CD4-positive, alpha-beta T cell treated with Interleukin-21 for 1 hour (primary cell): Measurements from ENCODE around the gene FKBP10.
A peak's percentile ranks its signal among the peaks of the same experiment; 100 is the strongest.

Source experiments
- DNase-seq: peaks from one replicate; pipeline ENCODE4 v3.0.0-alpha.2; 2020

The FKBP10 gene

DNA sequence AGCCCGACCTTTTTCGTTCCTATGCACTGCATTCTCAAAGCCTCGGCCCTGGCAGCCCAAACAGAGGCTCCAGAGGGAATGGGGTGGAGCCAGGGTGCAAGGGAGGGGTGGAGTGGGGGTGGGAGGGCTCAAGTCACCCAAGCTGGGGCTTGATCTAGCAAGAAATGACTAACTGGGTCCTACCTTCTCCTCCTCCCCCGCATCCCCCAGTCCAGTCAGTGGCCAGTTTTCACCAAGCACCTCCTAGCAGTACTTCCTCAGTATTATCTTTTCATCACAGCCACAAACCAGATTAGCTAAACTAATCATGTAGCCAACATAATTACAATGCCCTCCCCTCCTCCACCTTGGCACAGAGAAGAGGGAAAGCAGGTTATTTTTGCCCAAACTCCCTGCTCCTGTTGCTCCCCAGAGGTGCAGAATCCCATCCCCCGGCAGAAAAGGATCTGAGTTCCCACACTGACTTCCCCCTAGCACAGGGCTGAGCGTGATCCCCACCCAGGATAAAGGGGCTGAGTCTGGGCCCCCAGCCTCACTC lies 28.5 kb upstream of the FKBP10 start:
- no peak for DNase-seq

DNA sequence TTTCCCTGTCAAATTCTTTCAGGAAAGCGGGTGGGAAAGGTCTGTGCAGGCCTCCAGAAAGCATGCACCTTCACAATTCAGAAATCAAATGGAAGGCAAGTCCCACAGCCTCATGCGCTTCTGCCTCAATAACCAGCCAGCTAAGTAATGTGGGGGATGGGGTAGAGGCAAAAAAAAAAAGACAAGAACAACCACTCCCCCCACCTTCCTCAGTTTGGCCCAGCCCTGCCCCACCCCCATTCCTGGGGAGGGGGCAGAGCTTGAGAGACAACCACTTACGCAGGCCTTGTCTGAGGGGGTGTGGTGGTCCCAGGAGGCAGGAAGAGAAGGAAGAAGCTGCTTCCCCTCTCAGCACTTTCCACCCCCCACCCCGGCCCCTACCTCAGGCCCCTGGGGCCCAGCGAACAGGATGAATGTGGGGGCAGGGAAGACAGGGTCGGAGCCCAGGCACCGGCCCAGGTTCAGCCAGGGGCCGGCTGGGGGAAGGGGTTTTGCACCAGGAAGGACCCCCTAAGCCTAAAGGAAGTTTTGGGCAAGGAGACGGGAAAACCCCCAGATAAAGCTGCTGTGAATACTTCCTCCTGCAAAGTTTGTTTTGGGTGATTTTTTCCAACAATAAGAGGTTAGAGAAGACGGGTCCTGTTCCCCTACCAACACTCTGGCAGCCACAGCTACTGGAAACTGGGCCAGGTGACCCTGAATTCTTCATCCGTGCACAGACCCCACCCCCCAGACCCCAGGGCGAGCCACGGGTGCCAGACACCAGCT lies 27.5 kb upstream of the FKBP10 start:
- DNase-seq: no peak

DNA sequence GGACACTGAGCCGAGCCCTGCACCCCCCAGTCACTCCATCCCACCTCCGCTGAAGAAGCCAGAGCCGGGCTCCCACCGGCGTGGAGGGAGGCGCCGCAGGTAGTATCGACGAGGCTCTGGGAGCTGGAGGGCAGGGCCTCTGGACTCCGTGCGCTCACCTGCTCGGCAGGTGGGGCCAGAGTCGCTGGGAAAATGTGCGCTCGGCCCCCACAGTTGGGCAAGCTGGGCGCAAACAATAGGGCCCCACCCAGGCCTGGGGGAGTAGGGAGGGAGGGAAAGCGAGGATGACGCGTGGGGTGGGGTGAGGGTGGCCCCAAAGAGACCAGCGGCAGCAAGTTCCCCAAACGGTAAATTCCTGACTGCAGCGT lies 27.0 kb upstream of the FKBP10 start:
- no peak for DNase-seq

DNA sequence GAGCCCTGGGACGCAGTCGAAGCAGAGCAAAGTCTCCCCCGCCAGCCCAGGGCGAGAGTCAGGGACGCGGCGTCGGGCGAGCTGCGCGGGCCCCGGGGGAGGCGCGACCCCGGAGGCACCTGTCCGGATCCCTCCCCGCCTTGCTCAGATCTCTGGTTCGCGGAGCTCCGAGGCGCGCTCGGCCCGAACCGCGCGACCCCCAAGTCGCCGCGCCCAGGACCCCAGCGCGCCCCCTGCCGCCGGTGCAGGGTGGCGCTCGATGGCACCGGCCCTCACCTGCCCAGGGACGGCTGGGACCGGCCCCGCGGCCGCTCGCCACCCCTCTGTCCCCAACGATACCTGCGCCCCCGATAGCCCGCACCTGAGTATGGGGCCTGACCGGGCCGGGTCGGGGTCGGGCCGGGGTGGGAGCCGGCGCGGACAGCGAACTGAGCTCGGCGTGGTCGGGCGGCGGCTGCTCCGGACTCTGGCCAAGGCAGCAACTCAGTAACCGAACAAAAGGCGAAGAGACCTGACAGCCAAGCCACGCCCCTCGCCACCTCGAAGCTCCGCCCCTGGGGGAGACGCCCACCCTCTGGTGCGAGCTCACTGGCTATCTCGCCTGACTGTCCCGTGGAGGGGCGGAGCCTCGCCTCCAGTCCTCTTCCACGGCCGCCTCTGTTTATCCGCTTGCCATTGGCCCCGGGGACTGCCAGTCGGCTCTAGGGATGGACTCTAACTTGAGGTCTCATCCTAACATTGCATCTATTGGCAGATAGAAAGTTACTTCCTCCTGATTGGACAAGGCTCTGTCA lies 26.4 kb upstream of the FKBP10 start, which contains the start of gene JUP:
Gene JUP, minus strand, starts transcription at position 485 of the 794 bp plus-strand sequence. CDS start 14,857 bp downstream, outside the sequence.
- peak; percentile 91 for DNase-seq

DNA sequence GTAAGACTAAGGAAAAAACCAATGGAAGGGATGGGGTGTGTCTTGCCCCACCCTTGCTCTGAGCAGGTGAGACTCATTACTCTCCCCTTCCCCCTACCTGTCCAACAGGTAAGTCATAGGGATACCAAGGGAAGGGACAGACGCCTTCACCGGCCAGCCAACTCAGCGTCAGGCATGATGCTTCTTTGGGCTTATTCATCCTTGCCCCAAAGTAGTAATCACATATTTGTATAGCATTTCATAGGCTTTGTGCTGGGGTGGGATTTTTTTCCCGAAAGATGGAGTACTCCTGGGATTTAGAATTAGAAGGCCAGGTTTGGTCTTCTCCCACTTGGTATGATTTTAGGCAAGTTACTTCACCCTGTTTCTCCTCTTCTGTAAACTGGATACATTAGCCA lies 25.8 kb upstream of the FKBP10 start:
- no peak for DNase-seq

DNA sequence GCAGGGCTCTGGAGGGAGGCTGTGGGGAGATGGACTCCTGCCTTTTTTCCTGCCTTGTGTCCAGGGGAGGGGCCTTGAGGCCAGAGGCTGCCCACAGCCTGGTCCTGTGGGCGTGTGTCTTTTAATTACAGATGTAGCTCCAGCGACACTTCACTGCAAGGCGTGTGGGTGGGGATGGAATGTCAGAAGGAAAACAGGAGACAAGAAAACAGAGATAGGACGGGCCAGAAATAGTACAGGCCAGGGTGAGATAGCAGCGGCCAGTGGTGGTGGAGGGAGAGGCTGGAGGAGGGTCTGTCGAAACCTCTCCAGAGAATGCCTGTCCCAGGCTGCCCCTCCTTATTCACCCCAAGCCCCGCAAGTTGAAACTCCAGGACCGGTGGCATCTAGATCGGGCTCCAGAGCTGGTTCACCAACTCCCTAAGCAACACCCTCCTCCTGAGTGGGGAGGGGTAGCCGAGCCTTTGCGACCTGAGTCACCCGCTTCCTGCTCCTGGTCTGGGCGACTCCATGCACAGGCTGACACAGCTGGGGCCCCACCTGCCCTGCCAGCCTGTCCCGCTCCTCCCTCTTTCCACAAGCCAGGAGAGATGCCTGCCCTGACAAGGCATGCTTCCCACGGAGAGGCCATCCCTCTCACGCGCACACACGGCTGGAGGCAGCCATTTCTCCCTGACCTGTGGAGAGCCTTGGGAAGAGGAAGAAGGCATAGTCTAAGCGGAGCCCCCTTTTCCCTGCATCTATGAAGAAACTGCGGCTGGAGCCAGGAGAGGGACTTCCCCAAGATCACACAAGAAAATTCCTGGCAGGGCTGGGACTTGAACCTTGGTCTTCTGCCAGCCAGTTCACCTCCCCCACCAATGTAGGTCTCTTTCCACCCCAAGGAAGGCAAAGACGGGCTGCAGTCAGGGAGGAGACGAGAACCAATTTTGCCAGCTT lies 19.7 kb upstream of the FKBP10 start:
- no peak for DNase-seq

DNA sequence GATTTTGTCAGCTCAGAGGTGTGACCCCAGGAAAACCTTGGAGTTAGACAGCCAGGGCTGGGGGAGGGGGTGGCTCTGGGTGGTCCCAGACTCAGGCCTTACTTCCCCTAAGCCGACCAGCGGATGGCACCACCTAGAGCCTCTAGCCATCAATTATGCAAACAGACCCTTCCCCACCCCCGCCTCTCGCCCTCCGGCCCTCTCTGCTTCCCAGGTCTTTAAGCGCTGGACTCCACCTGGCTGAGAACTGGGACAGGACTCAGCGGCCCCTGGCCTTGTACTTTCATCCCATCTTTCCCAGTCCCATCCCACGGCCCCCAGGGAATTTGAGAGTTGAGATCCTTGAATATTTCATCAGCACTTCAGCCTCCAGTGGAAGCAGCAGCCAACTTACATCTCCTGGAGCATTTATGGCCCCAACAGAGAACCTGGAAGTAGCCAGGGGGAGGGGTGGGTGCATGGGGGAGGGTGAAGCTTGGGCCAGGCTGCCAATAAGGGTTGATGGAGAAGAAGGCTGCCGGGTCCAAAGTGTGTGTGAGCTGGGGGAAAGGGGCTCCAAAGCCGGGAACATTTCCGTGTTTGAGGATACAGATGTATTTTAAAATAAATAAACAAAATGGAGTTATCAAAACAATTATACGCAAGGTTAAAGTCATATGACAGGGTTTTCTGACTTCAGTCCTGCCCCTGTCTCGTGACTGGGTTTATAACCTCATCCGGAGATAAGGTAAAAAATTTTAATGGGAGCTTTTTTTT lies 18.8 kb upstream of the FKBP10 start:
- DNase-seq: no peak

DNA sequence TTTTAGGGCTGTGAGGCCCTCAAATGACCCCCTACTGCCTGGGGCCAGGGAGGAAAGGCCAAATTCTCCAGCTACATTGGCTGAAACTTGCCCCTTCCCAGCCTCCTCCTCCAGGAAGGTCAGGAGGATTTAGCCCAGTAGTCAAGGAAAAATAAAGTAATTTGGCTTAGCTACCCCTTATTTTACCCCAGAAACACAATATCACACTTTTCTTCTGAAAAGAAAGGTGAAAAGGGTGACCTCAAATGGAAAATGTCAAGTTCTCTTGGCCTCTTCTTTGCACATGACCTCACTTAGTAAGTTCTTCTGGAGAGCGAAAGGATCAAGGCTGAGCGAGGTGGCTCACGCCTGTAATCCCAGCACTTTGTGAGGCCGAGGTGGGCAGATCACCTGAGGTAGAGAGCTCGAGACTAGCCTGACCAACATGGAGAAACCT lies 18.2 kb upstream of the FKBP10 start:
- no peak for DNase-seq

DNA sequence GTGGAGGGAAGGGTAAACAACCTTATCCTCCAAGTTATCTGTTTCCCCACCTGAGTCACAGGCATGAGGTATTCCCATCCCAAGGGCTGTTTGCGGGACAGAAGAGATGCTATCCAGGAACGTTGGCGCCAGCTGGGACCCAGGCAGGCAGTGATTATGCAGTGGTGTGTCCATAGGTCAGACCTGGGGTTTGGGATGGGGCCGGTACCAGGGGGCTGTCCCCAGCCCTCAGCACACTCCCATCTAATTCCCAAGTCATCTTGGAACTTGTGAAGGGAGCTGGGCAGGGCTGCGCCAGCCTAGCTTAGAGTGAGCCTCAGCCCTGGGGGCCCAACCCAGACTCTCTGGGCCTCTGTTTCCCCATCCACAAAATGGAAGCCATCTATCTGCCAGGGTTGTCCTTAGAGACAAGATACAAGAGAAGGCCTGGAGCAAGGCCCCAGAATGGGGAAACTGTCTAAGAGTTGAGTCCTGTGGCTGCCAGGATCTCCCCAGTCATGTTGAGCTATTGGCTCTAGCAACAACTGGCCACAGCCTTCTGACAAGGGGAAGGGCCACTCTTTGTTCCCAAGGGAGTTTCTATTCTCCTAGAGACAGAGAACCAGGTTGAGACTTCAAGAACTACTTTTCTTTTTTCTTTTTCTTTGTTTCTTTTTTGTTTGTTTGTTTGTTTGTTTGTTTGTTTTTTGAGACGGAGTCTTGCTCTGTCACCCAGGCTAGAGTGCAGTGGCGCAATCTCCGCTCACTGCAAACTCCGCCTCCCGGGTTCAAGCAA lies 16.5 kb upstream of the FKBP10 start:
- no peak for DNase-seq

DNA sequence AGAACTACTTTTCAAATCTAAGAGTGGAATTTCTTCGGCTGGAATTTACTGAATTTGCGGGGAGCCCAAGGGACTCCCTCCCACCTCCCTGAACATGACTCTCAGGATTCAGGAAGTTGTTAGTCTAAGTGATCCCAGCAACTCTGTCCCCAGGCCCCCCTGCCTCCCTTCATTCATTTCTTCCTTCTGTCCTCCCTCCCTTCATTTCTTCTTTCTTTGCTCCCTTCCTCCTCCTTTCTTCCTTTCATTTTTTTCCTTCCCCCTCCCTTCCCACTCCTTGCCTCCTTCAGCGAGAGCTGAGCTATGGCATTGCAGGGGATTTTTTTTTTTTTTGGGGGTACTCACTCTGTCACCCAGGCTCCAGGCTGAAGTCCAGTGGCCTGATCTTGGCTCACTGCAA lies 15.4 kb upstream of the FKBP10 start:
- no peak for DNase-seq

DNA sequence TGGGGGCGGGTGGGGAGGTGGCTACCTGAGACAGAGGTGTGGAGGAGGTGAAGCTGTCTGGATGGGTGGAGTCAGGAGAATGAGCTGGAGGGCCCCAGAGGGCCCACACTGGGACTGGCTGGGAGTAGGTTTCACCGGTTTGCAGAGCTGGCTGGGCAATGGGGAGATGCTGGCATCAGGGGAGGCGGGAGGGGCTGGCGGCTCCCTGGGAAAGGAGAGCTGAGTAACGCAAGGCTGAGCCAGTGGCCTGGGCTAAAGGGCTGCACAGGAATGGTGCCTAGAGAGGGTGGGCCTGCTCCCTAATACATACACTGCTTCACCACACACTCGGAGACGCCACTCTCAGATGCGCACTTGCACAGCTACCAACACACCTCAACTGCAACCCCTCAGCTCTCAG lies 13.4 kb upstream of the FKBP10 start:
- DNase-seq: no peak

DNA sequence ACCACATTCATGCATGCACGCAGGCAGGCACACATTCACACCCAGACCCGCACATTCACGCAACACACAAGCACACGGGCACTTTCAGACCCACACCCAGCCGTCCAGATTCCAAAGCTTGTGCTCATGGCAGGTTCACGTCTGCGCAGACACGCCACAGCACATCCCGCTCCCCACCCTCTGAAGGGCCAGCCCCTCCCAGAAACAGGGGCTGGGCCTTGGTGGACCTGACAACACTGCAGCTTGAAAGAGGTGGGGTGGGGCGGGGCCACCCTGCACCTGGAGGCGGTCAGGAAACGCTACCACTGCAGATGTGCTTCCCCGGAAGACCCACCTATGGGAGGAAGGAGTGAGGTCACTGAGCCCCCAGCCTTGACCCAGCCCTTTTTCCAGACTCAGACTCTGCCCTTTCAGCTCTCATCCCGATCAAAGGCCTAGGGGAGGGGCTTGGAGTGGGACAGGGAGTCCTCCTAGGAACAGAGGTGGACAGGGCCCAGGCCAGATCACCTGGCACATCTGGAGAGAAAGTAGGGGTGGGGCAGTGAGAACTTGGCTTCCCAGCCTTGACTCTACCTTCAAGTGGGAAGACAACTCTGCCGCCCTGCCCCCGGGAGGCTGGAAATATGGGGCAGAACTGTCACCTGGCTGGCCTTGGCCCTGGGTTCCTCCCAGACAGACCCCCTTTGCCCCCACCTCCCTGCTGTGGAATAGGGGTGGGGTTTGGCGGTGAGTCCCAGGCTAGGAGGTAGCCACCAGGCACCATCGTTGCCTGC lies 12.0 kb upstream of the FKBP10 start:
- DNase-seq: peak; percentile 15

DNA sequence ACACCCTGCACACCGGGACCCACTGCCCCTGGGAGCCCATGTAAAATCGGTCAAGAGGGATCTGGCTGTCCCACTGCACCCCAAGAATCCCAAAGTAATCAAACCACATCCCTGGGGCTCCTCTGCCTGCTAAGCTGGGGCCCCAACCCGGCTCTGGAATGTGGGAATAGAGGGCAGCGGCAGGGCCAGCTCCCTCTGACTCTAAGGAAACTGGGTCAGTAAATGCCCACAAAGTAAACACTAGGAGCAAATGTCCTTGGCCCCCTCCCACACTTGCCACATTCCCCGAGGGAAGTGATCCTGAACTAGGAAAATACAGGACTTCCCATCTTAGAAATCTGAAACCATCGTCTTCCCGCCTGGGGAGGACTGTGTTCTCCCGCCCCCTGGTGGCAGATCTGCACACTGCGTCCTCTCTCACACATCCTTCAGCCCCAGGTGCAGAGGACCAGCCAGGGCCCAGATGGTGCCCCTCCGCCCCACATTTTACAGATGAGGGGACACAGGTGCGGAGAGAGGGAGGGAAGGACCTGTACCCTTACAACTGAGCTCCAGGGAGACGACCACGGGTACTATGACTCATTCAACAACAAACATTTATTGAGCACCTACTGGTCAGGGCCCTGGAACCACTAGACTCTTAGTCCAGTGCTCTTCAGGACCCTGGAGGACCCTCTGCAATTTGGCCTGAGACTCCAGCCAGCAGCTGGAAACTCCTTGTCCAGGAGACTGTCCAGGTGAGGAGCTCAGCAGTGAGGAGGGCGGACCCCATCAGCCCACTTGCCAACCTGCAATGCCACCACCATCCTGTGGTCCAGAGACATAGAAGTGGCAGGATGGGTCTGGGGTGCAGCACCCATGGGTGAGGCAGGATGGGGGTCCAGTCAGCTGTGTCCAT lies 11.2 kb upstream of the FKBP10 start:
- DNase-seq: peak; percentile 66

DNA sequence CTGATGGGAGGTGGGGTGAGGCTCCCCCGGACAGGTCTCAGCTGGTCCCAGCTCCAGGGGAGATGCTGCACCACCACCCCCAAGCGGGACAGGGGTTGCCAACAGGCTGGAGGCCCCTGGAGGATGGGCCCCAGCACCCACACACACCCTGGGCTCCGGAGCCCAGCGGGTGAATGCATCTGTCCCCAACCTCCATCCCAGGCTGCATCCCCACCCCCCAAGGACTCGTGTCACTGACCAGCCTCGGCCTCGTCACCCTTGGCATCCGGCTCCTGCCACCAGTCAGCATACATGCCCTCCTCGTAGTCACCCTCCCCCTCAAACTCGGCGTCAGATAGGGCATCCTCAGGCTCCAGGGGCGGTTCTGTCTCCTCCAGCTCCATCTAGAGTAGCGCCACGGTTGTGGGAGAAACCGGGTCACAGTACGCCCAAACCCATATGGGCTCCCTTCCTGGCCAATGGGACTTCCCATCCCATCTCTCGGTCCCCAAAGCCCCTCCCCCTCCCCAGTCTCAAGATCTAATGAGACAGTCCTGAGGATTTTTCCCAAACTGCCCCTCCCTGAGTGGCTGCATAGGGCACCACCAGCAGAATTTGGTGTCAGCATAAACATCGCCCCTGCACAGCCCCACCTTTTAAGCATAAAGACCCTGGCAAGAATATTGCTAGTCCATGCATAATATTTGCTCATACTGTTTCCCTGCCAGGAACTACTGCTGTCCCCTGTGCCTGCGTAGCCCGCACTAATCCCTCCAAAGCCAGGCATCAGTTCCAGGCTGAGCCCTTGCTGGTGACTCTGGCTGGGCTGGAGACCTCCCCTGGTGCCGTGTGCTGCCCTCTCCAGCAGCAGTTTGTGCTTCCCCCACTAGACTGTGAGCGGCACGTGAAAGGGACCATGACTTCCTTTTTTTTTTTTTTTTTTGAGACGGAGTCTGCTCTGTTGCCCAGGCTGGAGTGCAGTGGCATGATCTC lies 9.5 kb upstream of the FKBP10 start:
- DNase-seq: no peak

DNA sequence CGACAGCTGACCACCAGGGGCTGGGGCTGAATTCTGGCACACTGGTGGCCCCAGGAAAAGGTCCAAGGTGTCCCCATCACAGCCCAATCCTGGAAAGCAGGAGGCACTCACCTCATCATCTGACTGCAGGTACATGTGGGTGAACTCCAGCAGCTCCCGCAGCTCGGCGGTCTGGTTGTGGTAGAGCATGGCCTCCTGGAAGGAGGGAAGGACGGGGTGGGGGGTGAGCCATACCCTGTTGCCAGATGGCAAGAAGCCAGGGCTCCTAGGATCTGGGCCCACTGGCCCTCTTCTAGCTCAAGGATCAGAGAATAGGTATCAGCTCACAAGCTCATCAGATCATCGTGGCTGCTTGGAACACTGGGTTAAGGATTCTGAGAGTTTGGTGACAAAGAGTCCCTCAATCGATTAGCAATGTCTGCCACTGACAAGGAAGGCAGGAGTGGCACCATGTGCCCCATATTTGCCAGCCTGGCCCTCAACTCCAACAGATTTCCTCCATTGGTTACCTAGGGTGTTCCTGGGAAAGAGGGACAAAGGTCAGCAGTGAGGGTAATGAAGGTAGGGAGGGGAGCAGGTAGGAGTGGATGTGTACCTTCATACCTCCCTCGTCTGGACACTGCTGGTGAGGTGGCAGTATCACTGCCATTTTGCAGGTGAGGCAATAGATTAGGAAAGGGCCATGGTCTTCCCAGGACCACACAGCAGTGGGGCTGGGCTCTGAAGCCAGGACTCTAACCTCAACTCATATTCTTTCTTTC lies 5.9 kb upstream of the FKBP10 start:
- no peak for DNase-seq

DNA sequence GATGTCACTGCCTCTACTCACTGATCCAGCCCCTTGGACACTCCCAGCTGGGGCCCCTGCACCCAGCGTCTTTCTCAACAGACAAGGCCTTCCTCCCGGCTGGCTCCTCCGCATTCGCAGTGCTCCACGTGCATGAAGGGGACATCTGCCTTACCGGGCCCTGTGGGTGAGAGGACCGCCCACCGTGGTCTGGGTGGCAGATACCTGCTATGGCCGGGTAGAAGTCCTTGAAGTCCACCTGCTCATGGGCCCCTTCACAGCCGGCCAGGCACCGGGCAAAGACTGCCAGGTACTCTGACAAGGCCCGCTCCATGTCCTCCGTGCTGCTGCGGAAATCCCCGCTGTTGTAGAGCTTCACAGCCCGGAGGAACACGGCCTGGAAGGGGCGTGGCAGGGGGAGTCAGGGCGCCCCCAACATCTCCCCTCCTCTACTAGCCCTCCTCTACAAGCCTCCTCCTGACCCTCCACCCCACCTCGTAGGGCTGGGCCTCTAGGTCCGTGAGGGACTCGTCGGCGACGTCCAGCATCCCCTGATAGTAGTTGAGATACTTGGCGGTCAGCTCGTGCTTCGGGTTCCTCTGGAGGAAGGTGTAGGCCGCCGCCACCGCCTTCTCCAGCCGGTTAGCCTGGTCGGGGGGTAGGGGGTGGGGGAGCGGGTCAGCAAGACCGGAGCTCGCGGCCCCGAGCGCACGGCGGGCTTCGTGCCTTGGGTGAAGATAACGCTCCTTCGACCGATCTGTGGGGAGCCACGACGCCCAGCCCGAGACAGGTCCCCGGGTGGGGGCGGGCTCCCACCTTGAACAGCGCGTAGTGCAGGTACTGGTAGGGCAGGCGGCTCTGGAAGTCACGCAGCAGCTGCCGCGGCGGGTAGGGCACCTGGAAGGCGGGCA lies 1.9 kb upstream of the FKBP10 start:
- no peak for DNase-seq
